ENCODE data around the gene SLC39A5.

Gene SLC39A5

DNA sequence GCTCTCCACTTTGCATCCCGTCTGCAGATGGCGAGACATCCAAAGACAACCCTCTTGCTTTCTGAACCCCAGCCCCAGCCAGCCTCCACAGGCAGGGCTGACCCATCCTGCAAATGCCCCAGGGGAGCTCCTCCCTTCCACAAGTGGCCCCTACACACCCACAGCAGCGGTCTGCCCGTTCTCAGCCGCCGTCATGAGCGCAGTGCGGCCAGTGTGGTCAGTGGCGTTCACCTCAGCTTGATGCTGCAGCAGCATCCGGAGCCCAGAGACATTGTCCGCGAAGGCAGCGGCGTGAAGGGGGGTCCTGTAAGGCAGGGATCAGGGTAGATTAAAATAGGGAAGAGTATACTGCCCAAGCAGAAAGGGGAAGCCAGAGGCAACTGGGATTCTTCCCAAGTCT is 14.6 kb downstream of the SLC39A5 start:
- no peaks in the 10 kb centered on the region for H3K9me3 ChIP-seq (ENCODE audit: control insufficient read depth, insufficient read depth, low read length)
- H3K4me1 ChIP-seq (ENCODE audit: insufficient read depth, low read length) = no peaks in the 10 kb centered on the region
- peaks cover 19% of the 10 kb centered on the region; the same call in 1 of the 2 replicates for H3K36me3 ChIP-seq (ENCODE audit: insufficient read depth, low read length)
- no peak overlapping the region for H3K9ac ChIP-seq (ENCODE audit: low read depth, low read length)

- peaks cover 26% of the 10 kb centered on the region for H3K36me3 ChIP-seq (ENCODE audit: insufficient read depth, low read length)
- H3K4me1 ChIP-seq (ENCODE audit: insufficient read depth, low read length) = no peaks in the 10 kb centered on the region
- no peaks in the 10 kb centered on the region for H3K9me3 ChIP-seq (ENCODE audit: control insufficient read depth, insufficient read depth, low read length)
- no peak overlapping the region for H3K9ac ChIP-seq (ENCODE audit: low read depth, low read length)
These were observed 18.1 kb downstream of the SLC39A5 start for GRCh38 chr12:56247923-56248322.

- no peak overlapping the region for H3K9ac ChIP-seq (ENCODE audit: low read depth, low read length)
- peaks cover 32% of the 10 kb centered on the region for H3K36me3 ChIP-seq (ENCODE audit: insufficient read depth, low read length)
These were observed 18.9 kb downstream of the SLC39A5 start for GRCh38 chr12:56248711-56249110.

DNA sequence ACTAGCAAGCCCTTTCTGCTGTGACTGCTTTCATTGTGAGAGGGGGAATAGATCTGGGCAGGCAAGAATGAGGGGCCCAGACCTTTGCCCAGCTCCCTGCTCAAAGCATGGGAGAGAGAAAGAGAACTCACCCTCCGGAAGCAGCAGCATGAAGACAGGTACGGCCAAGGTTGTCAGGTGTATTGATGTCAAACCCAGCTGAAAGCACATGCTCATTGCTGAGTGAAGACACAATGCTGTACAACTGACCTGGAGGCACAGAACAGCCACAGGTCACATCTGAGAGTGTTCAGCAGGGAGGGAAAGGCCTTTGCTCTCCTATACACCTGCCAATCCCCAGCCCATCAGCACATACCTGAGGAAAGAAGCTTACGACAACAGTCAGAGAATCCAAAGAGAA is 22.8 kb downstream of the SLC39A5 start:
- H3K9ac ChIP-seq (ENCODE audit: low read depth, low read length) = no peak overlapping the region
- H3K9me3 ChIP-seq (ENCODE audit: control insufficient read depth, insufficient read depth, low read length) = no peaks in the 10 kb centered on the region
- peaks cover 37% of the 10 kb centered on the region for H3K36me3 ChIP-seq (ENCODE audit: insufficient read depth, low read length)
- peaks cover 12% of the 10 kb centered on the region for H3K4me1 ChIP-seq (ENCODE audit: insufficient read depth, low read length)

More at GRCh38 chr12:56248711-56249110, 18.9 kb downstream of the SLC39A5 start:
- Histone ChIP-seq H3K4me1 (ENCODE audit: insufficient read depth, low read length) (no peaks in the 10 kb centered on the region), H3K9me3 (ENCODE audit: control insufficient read depth, insufficient read depth, low read length) (no peaks in the 10 kb centered on the region)

GRCh38 chr12:56253091-56253490 is 23.2 kb downstream of the SLC39A5 start:
- H3K9me3 ChIP-seq (ENCODE audit: control insufficient read depth, insufficient read depth, low read length) = no peaks in the 10 kb centered on the region
- H3K9ac ChIP-seq (ENCODE audit: low read depth, low read length) = no peak overlapping the region
- H3K4me1 ChIP-seq (ENCODE audit: insufficient read depth, low read length) = peaks cover 12% of the 10 kb centered on the region
- peaks cover 35% of the 10 kb centered on the region for H3K36me3 ChIP-seq (ENCODE audit: insufficient read depth, low read length)

DNA sequence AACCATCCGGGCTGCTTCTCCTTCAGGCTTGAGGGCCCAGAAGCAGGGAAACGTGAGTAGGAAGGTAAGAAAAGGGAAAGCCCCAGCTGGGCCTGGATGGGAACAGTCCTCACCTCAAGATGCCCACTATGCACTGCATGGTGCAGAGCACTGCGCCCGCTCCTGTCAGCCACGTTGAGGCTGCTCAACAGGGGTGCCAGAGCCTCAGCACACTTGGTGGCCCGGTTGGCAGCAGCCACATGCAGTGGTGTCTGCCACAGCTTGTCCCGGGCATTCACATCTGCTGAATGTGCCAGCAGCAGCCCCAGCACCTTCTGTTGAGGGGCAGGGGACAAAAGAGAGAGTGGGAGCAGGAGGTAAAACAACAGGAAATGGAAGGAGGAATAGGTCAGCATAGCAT is 25.8 kb downstream of the SLC39A5 start:
- Histone ChIP-seq H3K9me3 (ENCODE audit: control insufficient read depth, insufficient read depth, low read length) (no peaks in the 10 kb centered on the region), H3K36me3 (ENCODE audit: insufficient read depth, low read length) (peaks cover 28% of the 10 kb centered on the region), H3K4me1 (ENCODE audit: insufficient read depth, low read length) (peaks cover 12% of the 10 kb centered on the region), H3K9ac (ENCODE audit: low read depth, low read length) (no peak overlapping the region)

- Histone ChIP-seq H3K4me1 (ENCODE audit: insufficient read depth, low read length) (peaks cover 12% of the 10 kb centered on the region), H3K9me3 (ENCODE audit: control insufficient read depth, insufficient read depth, low read length) (no peaks in the 10 kb centered on the region), H3K9ac (ENCODE audit: low read depth, low read length) (no peak overlapping the region), H3K36me3 (ENCODE audit: insufficient read depth, low read length) (peaks cover 28% of the 10 kb centered on the region)
These were observed 26.6 kb downstream of the SLC39A5 start for GRCh38 chr12:56256326-56256960.

DNA sequence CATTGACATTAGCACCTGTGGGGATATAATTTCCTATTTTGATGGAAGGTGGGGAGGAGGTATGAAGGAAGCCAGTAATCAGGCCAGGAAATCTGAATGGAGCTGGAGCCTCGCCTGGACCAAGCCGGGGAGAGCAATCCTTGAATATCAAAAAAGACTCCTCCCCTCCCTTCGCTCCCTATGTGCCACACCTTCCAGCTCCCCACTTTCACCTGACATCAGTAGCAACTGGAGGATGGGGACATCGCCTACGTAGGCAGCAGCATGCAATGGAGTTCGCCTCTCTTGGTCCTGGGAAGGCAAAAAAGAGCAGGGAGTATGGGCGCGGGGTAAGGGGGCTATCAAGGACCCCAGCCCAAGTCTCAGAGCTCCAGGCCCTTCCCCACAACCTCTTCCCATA is 27.2 kb downstream of the SLC39A5 start:
- Histone ChIP-seq H3K9me3 (ENCODE audit: control insufficient read depth, insufficient read depth, low read length) (no peaks in the 10 kb centered on the region), H3K9ac (ENCODE audit: low read depth, low read length) (peak overlapping the region; percentile 78; the same call in 1 of the 2 replicates), H3K4me1 (ENCODE audit: insufficient read depth, low read length) (peaks cover 12% of the 10 kb centered on the region), H3K36me3 (ENCODE audit: insufficient read depth, low read length) (peaks cover 28% of the 10 kb centered on the region)

DNA sequence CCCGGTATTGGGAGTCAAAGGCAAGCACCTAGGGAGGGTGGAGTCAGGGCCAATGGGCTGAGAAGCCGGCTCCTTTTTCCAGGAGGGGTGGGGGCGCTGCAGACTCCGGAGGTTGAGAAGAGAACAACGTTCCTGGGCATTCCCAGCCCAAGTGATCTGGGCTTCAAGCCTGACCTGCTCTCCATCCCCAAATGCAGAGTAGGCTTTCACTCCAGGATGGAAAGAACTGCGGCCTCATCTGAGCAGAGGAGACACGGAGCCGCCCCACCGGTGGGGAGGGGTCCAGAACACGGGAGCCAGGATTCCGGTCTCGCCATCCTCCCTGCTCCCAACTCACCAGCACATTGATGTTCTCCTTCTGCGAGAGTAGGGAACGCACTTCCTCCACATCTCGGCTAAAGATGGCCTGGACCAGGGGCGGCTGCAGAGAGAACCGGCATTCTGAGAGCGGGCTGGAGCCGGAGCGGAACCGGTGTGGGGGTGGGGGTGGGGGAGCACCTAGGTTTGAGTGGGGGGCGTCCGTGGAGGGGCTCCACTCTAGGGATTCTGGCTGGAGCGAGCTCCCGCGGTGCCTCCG is 27.7 kb downstream of the SLC39A5 start:
- peak overlapping the region; percentile 78 for H3K9ac ChIP-seq (ENCODE audit: low read depth, low read length)
- H3K4me1 ChIP-seq (ENCODE audit: insufficient read depth, low read length) = peaks cover 12% of the 10 kb centered on the region
- H3K9me3 ChIP-seq (ENCODE audit: control insufficient read depth, insufficient read depth, low read length) = no peaks in the 10 kb centered on the region
- peaks cover 23% of the 10 kb centered on the region for H3K36me3 ChIP-seq (ENCODE audit: insufficient read depth, low read length)

DNA sequence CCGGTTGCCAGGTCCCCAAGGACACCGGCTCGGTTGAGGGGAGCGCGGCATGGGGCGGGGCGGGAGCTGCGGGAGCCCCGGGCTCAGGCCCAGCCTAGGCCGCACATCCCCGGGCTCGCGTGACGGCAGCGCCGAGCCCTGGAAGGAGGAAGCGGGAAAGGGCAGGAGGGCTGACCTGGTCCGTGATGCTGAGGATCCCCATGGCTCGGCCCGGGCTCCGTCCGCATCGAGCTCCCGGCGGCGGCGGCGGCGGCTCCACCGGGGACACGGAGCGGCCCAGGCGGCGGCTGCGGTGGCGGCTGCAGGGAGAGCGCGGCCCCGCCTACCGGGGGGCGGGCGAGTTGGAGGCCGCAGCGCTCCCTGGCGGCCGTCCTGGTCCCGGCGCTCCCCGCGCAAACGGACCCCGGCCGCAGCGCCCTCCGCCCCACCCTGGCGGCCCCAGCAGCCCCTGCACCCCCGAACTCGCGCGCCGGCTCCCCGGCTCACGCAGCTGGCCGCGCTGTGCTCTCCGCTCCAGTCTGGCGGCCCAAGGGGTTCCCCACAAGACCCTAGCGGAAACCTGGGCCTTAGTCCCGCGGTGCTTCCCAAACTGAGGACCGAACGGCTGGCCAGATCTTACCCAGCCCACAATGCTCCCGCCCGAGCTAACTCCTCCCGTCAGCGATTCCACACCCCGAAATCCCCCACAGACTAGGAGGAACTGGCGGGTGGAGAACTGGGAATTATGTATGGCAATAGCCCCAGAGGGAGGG is 28.4 kb downstream of the SLC39A5 start, which contains the start of gene ANKRD52:
TSS of gene ANKRD52 (minus strand) at position 317 of the 752 bp plus-strand sequence. CDS start at position 202, 115 bp downstream.
- H3K9me3 ChIP-seq (ENCODE audit: control insufficient read depth, insufficient read depth, low read length) = no peaks in the 10 kb centered on the region
- peaks cover 12% of the 10 kb centered on the region for H3K4me1 ChIP-seq (ENCODE audit: insufficient read depth, low read length)
- H3K9ac ChIP-seq (ENCODE audit: low read depth, low read length) = peak within 1 kb of the TSS; percentile 78
- H3K36me3 ChIP-seq (ENCODE audit: insufficient read depth, low read length) = peaks cover 16% of the 10 kb centered on the region

- Histone ChIP-seq H3K4me1 (ENCODE audit: insufficient read depth, low read length) (peaks cover 12% of the 10 kb centered on the region), H3K9ac (ENCODE audit: low read depth, low read length) (peak overlapping the region; percentile 78; the same call in 1 of the 2 replicates), H3K36me3 (ENCODE audit: insufficient read depth, low read length) (peaks cover 12% of the 10 kb centered on the region), H3K9me3 (ENCODE audit: control insufficient read depth, insufficient read depth, low read length) (no peaks in the 10 kb centered on the region)
These were observed 29.0 kb downstream of the SLC39A5 start for GRCh38 chr12:56258820-56259183.

GRCh38 chr12:56260380-56260779 is 30.5 kb downstream of the SLC39A5 start:
- H3K9ac ChIP-seq (ENCODE audit: low read depth, low read length) = no peak overlapping the region
- no peaks in the 10 kb centered on the region for H3K9me3 ChIP-seq (ENCODE audit: control insufficient read depth, insufficient read depth, low read length)
- H3K4me1 ChIP-seq (ENCODE audit: insufficient read depth, low read length) = peaks cover 12% of the 10 kb centered on the region
- H3K36me3 ChIP-seq (ENCODE audit: insufficient read depth, low read length) = peaks cover 3% of the 10 kb centered on the region; the same call in 1 of the 2 replicates

- H3K4me1 ChIP-seq (ENCODE audit: insufficient read depth, low read length) = peaks cover 12% of the 10 kb centered on the region
- no peaks in the 10 kb centered on the region for H3K9me3 ChIP-seq (ENCODE audit: control insufficient read depth, insufficient read depth, low read length)
- H3K36me3 ChIP-seq (ENCODE audit: insufficient read depth, low read length) = no peaks in the 10 kb centered on the region
- no peak overlapping the region for H3K9ac ChIP-seq (ENCODE audit: low read depth, low read length)
These were observed 31.1 kb downstream of the SLC39A5 start for GRCh38 chr12:56260921-56261320.

DNA sequence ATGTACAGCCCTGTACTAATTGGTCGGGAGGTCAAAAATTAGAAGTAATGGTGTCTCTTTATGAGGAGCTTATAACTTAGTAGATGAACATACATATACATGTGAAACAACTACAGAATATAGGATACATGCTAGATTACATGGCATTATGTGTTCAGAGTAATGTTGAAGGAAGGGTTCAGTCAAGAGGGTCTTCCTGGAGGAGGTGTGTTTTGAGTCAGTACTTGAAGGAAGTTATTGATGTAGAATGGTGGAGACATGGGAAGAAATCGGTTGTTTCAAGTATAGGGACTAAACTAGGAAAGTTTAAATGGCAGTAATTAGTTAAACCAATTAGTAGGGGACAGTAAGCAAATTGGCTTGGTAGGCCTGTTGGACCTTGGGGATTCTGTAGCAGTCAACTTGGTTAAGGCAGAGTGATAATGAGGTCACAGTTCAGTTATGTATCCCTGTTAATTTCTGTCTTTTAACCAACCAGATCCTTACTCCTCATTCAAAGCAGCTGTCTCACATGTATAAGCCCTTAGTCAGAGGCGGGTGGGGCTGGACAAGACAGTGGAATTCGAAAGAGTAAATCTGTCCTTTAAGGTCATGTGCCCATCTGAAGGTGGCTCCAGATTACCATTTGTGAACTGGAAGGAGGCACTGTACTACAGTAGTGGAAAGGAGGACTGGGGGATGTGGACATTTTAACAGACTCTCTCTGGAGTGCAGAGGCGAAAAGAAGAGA is 31.8 kb downstream of the SLC39A5 start:
- H3K4me1 ChIP-seq (ENCODE audit: insufficient read depth, low read length) = peaks cover 6% of the 10 kb centered on the region
- no peaks in the 10 kb centered on the region for H3K9me3 ChIP-seq (ENCODE audit: control insufficient read depth, insufficient read depth, low read length)
- no peak overlapping the region for H3K9ac ChIP-seq (ENCODE audit: low read depth, low read length)
- no peaks in the 10 kb centered on the region for H3K36me3 ChIP-seq (ENCODE audit: insufficient read depth, low read length)
